PFSK-1 (cell line): ENCODE data around the gene TRIM47.
A peak's percentile ranks its signal among the peaks of the same experiment; 100 is the strongest.

Source experiments
- FOXP2 ChIP-seq: optimal IDR thresholded peaks from 2 replicates; pipeline ENCODE3; 2011; ENCODE audit warnings: borderline replicate concordance, control low read depth, inconsistent platforms; ENCODE audit not compliant: insufficient read depth; ENCODE audit errors: extremely low read length, extremely low read depth
- POLR2AphosphoS5 ChIP-seq: IDR thresholded peaks from 2 replicates; pipeline ENCODE4 v1.6.1; 2012; ENCODE audit warnings: low read depth, mild to moderate bottlenecking, control low read depth, low read length, moderate library complexity
- SIN3A ChIP-seq: IDR thresholded peaks from 2 replicates; pipeline ENCODE4 v1.6.1; 2012; ENCODE audit warnings: mild to moderate bottlenecking, low read length, moderate library complexity, borderline replicate concordance; ENCODE audit not compliant: insufficient read depth
- TAF1 ChIP-seq: IDR thresholded peaks from 2 replicates; pipeline ENCODE4 v1.6.1; 2012; ENCODE audit warnings: low read length, control low read depth, borderline replicate concordance; ENCODE audit not compliant: insufficient read depth
- TF ChIP-seq, protein P1 (sequence below), 2 experiments: IDR thresholded peaks; 2 replicates each; pipeline versions ENCODE4 v1.6.1 to v1.8.0; 2011 to 2012; ENCODE audit warnings: low read depth in 2 of 2, low read length in 2 of 2, control low read depth in 1 of 2, inconsistent platforms in 1 of 2, mild to moderate bottlenecking in 1 of 2, moderate library complexity in 1 of 2; ENCODE audit not compliant: insufficient read depth in 1 of 2

Gene TRIM47

DNA sequence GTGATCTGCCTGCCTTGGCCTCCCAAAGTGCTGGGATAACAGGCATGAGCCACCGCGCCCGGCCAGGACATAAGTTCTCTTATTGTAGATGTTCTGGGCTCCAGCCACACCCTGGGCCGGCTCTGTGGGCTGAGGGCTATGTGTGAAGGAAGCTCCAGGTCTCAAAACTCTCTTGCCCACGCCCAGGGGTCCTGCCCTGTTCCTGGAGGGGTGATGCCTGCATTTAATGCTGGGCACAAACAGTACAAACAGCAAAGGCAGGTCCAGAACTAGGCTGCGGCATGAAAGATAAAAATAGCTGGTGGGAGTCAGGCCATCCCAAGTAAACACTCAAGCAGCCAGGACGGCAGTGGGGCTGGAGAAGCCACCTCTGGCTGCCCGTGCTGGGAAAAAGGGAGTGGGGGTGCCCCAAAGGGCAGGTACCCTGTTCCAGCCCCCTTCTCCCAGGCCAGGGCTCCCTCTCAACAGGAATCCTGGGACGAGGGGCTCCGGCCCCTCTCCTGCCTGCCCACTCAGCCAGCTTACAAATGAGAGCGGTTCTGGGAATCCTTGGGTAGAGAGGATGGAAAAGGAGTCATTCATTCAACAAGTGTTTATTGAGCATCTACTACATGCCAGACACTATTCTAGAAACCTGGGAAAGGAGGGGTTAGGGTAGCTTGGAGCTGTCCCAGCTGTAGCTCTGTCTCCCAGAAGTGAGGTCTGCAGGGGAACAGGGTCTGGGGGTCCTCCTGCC is 4.6 kb downstream of the TRIM47 start:
- no peak for TF ChIP-seq POLR2AphosphoS5

DNA sequence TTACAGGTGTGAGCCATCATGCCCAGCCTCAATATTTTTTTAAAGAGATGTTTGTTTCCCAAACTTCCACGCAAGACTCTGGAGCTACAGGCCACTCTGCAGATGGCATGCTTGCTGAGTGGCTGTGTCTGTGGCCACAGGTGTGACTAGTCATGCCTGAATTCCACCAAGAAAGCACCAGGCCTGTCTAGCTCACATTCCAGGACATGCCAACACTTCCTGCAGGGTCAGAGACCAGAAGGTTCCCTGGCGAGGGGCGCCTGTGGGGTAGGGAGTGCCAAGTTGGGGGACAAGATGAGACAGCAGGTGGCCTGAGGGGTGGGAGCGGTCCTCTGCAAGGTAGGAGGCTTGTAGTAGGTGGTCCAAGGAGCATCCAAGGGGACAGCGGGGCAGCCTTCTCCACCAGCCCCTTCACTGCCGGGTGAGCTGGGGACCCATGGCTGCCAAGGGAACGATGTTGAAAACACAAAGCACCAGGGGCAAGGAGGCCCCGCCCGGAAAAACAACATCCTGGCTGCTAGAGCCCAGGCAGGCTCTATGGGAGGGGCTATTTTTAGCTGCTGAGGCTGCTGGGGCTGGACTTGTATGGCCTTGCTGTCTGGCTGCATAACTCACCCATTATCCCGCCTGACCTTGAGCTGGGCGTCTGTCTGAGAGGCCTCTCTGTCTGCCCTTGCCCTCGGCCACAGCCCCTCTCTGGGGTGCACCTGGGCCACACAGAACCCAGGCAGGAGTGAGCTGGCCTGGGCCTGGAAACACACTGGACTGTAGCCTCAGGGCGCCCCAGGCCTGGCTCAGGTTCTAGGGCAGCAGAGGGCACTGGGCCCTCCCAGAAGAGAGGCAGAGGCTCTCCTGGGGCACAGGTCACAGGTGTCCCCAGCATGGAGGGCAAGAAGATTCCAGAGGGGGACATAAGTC is 5.7 kb downstream of the TRIM47 start:
- TF ChIP-seq POLR2AphosphoS5 (no peak), FOXP2 (peak; percentile 82)
- TF ChIP-seq, protein P1, sequence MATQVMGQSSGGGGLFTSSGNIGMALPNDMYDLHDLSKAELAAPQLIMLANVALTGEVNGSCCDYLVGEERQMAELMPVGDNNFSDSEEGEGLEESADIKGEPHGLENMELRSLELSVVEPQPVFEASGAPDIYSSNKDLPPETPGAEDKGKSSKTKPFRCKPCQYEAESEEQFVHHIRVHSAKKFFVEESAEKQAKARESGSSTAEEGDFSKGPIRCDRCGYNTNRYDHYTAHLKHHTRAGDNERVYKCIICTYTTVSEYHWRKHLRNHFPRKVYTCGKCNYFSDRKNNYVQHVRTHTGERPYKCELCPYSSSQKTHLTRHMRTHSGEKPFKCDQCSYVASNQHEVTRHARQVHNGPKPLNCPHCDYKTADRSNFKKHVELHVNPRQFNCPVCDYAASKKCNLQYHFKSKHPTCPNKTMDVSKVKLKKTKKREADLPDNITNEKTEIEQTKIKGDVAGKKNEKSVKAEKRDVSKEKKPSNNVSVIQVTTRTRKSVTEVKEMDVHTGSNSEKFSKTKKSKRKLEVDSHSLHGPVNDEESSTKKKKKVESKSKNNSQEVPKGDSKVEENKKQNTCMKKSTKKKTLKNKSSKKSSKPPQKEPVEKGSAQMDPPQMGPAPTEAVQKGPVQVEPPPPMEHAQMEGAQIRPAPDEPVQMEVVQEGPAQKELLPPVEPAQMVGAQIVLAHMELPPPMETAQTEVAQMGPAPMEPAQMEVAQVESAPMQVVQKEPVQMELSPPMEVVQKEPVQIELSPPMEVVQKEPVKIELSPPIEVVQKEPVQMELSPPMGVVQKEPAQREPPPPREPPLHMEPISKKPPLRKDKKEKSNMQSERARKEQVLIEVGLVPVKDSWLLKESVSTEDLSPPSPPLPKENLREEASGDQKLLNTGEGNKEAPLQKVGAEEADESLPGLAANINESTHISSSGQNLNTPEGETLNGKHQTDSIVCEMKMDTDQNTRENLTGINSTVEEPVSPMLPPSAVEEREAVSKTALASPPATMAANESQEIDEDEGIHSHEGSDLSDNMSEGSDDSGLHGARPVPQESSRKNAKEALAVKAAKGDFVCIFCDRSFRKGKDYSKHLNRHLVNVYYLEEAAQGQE (IDR thresholded peaks at IDR 0.05; ENCODE audit: insufficient read depth in 1 of 2, low read depth in 2 of 2, low read length in 2 of 2) = 0 out of 4 replicates have a peak, but pooled peaks of 1 of the 2 experiments have one; percentile 25

DNA sequence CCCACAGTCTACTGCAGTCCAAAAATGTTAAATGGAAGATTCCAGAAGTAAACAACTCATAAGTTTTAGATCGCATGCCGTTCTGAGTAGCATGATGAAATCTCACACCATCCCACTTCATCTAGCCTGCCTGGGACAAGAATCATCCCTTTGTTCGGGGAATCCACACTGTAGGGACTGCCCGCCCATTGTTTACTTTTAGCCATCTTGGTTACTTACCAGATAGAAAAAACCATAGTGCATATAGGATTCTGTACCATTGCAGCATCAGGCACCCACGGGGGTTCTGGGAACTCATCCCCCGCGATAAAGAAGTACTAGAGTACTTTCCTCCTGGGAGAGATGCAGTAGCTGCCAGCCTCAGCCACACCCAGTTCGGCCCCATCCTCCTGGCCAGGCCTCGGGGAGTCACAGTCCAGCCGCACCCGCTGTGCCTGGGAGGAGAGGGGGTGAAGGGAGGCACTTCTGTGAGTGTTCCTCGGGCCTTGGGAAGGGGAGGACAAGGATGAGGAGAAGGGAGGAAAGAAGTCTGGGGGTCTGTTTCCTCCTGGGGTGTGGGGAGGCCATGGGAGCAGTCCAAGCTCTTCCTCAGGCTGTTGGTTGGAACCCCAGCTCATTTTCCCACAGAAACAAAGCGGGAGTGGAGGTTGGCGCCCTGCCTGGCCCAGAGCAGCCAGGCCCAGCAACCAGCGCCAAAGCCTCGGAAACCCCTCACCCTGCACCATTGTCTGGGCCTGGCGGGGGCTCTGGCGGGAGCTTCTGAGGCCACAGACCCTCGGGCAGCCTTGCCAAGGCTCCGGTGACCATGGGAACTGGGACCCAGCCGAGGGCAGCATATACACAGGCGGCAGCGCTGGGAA is 8.9 kb downstream of the TRIM47 start:
- TF ChIP-seq POLR2AphosphoS5 (no peak), FOXP2 (no peak), SIN3A (no peak), TAF1 (no peak)
- TF ChIP-seq, protein P1 (IDR thresholded peaks at IDR 0.05; ENCODE audit: insufficient read depth in 1 of 2, low read depth in 2 of 2, low read length in 2 of 2) = no peak

DNA sequence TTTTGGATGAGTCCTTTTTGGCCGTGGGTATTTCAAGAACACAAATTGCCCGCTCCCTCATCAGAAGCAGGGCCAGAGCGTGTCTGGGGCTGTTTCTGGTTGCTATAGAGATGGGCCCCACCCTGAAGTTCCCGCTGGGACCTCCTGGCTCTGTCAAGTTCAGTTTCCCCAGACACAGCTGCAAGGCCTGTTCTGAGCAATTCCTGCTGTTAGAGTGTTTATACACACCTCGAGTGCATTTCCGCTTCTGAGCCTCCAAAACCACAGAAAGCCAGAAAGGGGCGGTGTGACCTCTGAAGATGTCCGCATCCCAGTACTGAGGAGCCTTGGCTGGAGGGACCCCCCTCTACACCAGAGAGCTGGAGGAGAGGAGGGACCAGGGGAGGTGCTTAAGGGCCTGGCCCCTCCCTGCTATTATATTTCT is 13.9 kb downstream of the TRIM47 start:
- TF ChIP-seq FOXP2 (peak; percentile 46), TAF1 (no peak)

DNA sequence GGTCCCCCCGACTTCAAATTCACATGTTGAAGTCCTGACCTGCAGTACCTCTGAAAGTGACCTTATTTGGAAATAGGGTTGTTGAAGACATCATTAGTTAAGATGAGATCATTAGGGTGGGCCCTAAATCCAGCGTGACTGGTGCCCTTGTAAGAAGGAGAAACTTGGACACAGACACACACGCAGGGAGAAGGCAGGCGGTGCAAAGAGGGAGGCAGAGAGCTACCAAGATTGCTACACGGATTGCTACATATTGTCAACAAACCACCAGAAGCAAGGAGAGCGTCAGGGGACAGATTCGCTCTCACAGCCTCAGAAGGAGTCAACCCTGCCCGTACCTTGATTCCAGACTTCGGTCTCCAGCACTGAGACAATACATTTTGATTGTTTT is 16.5 kb downstream of the TRIM47 start:
- no peak for TF ChIP-seq TAF1
- TF ChIP-seq, protein P1 (IDR thresholded peaks at IDR 0.05; ENCODE audit: insufficient read depth in 1 of 2, low read depth in 2 of 2, low read length in 2 of 2) = no peak
- TF ChIP-seq SIN3A = no peak
- no peak for TF ChIP-seq FOXP2
- TF ChIP-seq POLR2AphosphoS5 = no peak
